Measurements from ENCODE around the gene IL36RN. TPM values are rescaled to one million over a fixed set of nuclear protein-coding genes. Genes with fewer than 3 reads are reported as not detected.
A peak's percentile ranks its signal among the peaks of the same experiment; 100 is the strongest.

The IL36RN gene
- total RNA-seq, 4 donors from 2014 or later = not detected

GRCh38 chr2:113080134-113080533 lies 21.1 kb downstream of the IL36RN start:
- ATAC-seq (no peak), DNase-seq (no peak)
- no peak overlapping the region for H3K4me3 ChIP-seq
- no peak overlapping the region for H3K27ac ChIP-seq
- H3K9me3 ChIP-seq = no peaks in the 10 kb centered on the region
- no peaks in the 10 kb centered on the region for H3K36me3 ChIP-seq
- H3K27me3 ChIP-seq = no peaks in the 10 kb centered on the region
- in situ Hi-C loops (cut with MboI; ENCODE audit: low sequenced_read_pairs in 4 of 4) = no loop called here
- H3K4me1 ChIP-seq = no peaks in the 10 kb centered on the region
- TF ChIP-seq POLR2A (IDR thresholded peaks at IDR 0.05) (no peak), CTCF (IDR thresholded peaks at IDR 0.05 in 4 of 5, conservative IDR thresholded peaks at IDR 0.05 in 1 of 5) (peak in 1 of 5 experiments; percentile 11)
- intact Hi-C loops (cut with DNase I; ENCODE audit: low total_unique reads) = no loop called here

- ATAC-seq (no peak), DNase-seq (no peak)
- Histone ChIP-seq H3K9me3 (no peaks in the 10 kb centered on the region), H3K27me3 (no peaks in the 10 kb centered on the region), H3K4me1 (no peaks in the 10 kb centered on the region), H3K36me3 (no peaks in the 10 kb centered on the region), H3K4me3 (no peak overlapping the region), H3K27ac (no peak overlapping the region)
- TF ChIP-seq POLR2A (IDR thresholded peaks at IDR 0.05) = no peak
- no peak for TF ChIP-seq CTCF (IDR thresholded peaks at IDR 0.05 in 4 of 5, conservative IDR thresholded peaks at IDR 0.05 in 1 of 5)
- intact Hi-C loops (cut with DNase I; ENCODE audit: low total_unique reads) (no loop called here), in situ Hi-C loops (cut with MboI; ENCODE audit: low sequenced_read_pairs in 4 of 4) (no loop called here)
Measured at GRCh38 chr2:113081488-113082210, 22.7 kb downstream of the IL36RN start.

GRCh38 chr2:113083296-113083695 lies 24.3 kb downstream of the IL36RN start:
- no peak overlapping the region for H3K4me3 ChIP-seq
- DNase-seq (no peak), ATAC-seq (no peak)
- in situ Hi-C loops (cut with MboI; ENCODE audit: low sequenced_read_pairs in 4 of 4) (no loop called here), intact Hi-C loops (cut with DNase I; ENCODE audit: low total_unique reads) (no loop called here)
- TF ChIP-seq CTCF (IDR thresholded peaks at IDR 0.05 in 4 of 5, conservative IDR thresholded peaks at IDR 0.05 in 1 of 5) (no peak), POLR2A (IDR thresholded peaks at IDR 0.05) (no peak)
- H3K36me3 ChIP-seq = no peaks in the 10 kb centered on the region
- H3K27ac ChIP-seq = no peak overlapping the region
- no peaks in the 10 kb centered on the region for H3K9me3 ChIP-seq
- H3K27me3 ChIP-seq = no peaks in the 10 kb centered on the region
- H3K4me1 ChIP-seq = no peaks in the 10 kb centered on the region

GRCh38 chr2:113084249-113085000 lies 25.4 kb downstream of the IL36RN start:
- TF ChIP-seq POLR2A (IDR thresholded peaks at IDR 0.05) (no peak), CTCF (IDR thresholded peaks at IDR 0.05 in 4 of 5, conservative IDR thresholded peaks at IDR 0.05 in 1 of 5) (no peak)
- no peak overlapping the region for H3K4me3 ChIP-seq
- H3K27me3 ChIP-seq = no peaks in the 10 kb centered on the region
- in situ Hi-C loops (cut with MboI; ENCODE audit: low sequenced_read_pairs in 4 of 4) (no loop called here), intact Hi-C loops (cut with DNase I; ENCODE audit: low total_unique reads) (no loop called here)
- DNase-seq (no peak), ATAC-seq (no peak)
- no peaks in the 10 kb centered on the region for H3K9me3 ChIP-seq
- no peaks in the 10 kb centered on the region for H3K36me3 ChIP-seq
- no peak overlapping the region for H3K27ac ChIP-seq
- H3K4me1 ChIP-seq = no peaks in the 10 kb centered on the region

Data from gastrocnemius medialis (tissue), 4 donors.